ENCODE results near the gene PDPK1.
"Not testable (repeated sequence)": the region's sequence is repeated elsewhere in the genome, so short reads cannot be mapped to it uniquely, and the experiment has no call there.

PDPK1 gene

DNA sequence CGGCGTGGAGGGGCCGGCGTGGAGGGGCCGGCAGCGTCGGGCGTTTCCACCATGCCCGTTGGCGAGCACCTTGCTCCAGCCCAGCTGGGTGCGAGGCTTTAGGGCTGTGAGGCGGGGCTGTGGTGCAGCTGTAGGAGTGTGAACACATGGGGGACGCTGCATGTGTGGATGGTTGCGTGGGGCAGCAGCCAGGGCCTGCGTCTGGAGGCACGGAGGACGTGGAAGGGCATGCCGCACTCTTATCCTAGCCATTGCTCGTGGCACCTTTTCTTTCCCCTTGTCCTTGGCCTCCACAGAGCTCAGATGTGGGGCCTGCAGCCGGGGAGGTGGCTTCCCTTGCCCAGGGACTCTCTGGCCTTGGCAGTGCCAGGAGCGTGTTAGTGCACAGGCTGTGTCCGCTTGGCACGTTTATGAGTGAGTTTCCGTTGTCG is 47.8 kb downstream of the PDPK1 start:
- DNase-seq: no peak

DNA sequence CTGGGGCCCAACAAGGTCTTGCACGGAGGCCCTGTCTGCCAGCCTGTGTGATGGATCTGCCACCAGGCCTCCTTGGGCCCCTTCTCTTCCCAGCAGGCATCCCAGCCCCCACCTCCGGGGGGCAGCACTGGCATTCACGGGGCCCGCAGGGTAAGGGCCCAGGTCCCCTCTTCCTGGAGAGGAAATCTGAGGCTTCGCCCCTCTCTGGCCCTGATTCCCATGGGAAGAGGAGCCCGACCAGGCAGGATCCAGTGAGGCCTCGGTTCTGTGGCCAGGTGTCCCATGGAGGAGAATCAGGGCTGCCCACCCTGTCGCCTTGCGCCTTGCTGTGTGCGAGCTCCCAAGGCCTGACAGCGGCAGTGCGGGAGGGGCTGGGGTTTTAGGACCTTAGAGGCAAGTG is 48.4 kb downstream of the PDPK1 start:
- no peak for DNase-seq

DNA sequence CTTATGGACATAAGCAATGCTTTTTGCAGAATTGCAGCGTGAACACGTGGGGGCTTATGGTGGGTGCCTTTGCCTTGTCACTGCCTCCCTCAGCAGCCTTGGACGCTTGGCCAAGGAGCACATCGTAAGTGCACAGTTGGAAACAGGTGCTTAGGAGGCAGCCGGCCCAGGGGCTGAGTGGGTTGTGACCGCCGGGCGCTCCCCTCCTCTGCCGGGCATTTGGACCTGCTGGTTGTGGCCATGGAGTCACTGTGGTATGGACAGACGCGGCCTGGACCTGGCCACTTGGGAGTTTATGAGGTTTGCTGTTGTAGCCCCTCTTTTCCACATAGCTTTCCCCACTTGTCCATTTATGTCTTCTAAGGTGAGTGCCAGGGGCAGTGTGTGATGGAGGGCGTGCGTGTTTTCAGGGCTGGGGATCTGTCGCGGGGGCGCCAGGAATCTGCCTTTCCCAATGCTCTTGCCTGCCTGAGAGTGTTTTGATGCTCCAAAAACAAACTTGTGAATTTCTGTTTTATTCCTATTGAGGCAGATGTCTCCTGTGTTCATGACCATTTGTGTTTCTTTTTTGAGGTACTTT is 49.2 kb downstream of the PDPK1 start:
- no peak for DNase-seq

DNA sequence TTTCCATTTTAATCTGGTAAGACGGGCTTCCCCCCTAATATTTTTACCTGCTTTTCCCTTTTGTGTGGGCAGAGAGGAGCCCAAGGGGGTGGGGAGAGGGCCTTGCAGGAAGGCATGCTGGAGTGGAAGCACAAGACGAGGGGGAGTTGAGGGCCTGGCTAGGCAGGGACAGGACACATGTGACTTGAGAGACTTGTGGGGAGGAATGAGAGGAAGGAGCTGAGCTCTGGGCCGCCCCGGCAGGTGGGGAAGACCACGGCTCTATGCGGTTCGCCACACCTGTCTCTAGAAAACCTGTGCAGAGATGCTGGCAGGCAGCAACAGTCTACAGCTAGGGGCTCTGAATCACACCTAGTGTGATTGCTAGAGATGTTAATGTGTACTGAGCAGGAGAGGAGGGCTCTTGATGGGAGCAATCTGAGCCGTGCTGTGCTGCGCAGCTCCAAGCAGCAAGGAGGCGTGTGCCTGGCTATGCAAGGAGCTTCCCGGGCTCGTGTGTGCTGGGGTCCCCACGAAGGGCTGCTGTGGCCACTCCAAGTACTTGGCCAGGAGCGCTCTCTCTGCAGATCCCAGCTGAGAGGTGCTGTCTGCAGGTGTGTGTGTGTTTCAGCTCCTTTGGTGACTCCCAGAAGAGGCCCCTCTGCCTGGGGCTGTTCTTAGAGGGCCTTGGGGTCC is 50.2 kb downstream of the PDPK1 start:
- peak in 1 of 51 donors; percentile 8 for DNase-seq

DNA sequence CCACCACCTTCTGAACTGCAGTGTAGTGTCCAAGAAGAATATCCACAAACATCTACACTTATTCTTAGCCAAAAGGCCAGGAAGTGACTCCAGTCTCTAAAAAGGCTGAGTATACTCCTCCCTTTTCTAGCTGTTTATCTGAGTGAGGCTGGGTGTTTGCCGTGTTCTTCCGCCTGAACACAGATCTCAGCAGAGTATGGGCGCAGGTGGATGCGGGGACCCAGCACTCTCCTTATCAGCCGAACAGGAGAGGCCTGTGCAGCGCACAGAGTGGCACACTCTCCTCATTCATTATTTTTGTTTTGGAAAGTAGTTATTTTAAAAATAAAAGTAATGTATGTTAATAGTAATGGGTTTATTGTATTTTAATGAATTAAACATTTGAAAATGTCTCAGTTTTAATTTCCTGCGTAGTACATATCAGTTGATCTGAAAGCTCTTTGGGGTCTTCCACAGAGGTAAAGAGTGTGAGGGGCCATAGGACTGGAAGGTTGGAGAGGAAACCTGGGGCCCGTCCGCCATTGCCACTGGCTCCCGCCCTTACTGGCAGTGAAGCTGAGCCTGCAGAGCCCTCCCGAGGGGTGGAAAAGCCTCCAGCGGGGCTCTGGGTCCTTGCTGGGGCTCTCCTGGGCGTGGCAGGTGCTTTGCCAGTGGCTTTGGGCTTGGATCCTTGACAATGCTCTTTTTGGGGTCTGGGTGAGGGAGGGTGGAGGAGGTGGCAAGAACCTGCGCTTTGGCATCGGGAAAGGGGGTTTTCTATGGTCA is 53.8 kb downstream of the PDPK1 start:
- no peak for DNase-seq

DNA sequence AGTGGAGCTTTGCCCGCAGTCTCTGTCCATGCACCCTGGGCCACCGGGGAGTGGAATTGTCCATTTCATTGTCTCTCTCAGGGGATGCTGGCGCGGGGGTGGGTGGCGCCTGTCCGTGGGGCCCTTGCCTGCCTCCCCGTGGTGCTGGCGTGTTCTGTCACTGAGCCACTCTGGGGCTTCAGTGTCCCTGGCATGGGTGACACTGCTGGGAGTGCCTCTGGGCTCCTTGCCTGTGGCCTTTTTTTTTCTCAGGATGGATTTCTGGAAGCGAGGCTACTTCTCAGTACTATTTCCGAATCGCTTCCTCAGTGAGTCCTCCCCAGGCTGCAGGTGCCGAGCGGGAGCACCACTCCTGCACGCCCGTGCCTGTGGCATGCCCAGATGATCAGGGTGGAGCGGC is 55.0 kb downstream of the PDPK1 start:
- no peak for DNase-seq

DNA sequence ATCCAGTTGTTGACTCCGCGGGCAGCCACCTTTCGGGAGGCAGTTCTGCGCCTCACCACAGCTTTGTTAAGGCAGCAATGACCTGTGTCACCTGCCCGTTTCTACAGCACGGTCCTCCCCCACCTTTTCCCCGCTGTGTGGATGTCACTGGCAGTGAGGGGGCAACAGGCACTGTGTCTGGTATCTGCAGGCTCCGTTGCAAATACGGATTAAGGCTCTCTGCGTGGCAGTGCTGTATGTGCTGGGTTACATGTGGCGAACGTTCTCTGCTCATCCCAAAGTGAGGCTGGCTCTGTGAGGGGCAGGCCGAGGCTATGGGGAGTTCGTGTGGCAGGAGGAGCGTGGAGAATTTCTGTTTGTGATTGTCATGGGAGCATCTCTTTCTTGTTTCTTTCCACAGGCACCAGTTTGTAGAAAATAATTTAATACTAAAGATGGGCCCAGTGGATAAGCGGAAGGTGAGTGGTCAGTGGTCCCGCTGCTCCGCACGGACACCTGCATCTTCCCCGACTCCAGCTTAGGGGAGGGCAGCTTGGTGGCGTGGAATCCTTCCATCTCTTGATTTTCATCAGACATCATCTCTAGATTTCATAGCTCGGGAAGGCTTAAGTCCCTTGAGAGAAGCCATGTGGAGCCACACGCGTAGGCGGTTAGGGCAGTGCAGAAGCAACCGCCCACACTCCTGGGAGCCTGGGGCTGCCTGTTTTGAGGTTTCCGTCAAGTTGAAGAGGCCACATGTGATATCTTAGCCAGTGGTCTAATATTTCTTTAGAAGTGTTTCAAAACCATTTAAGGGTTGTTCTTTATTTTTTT is 57.8 kb downstream of the PDPK1 start:
- no peak for DNase-seq

DNA sequence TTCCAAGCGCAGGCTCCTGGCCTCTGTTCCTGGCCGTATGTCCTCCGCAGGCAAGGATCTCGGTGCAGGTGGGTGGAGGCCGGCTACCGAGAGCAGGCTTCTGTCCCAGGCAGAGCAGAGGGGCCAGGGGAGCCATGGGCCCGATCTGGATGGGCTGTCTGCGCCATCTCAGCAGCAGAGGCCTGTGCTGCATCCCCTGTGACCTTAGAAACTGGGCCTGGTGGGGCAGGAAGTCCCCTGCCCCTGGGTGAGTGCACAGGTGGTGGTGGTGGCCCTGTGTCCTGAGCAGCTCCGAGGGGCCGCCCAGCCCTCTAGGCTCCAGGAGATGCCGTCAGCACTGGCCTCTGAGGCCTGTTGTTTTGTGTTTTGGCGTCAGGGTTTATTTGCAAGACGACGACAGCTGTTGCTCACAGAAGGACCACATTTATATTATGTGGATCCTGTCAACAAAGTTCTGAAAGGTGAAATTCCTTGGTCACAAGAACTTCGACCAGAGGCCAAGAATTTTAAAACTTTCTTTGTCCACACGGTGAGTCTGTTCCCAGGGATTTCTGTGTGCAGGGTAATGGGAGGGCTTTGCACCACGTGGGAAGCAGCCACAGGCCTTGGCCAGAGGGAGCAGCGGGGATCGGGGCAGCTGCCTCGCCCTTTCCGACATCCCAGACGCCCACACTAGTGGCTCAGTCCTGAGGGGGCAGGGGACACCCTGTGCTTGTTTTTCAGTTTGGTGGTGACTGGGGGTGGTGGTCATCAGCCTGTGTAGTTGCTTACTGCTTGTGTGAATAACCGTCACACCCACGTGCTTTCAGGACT is 59.1 kb downstream of the PDPK1 start:
- DNase-seq: no peak

DNA sequence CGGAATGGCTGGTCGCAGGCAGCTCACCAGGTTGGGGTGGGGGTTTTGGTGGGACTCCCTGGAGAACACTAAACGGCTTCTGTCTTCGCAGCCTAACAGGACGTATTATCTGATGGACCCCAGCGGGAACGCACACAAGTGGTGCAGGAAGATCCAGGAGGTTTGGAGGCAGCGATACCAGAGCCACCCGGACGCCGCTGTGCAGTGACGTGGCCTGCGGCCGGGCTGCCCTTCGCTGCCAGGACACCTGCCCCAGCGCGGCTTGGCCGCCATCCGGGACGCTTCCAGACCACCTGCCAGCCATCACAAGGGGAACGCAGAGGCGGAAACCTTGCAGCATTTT is 59.7 kb downstream of the PDPK1 start:
- DNase-seq: no peak

DNA sequence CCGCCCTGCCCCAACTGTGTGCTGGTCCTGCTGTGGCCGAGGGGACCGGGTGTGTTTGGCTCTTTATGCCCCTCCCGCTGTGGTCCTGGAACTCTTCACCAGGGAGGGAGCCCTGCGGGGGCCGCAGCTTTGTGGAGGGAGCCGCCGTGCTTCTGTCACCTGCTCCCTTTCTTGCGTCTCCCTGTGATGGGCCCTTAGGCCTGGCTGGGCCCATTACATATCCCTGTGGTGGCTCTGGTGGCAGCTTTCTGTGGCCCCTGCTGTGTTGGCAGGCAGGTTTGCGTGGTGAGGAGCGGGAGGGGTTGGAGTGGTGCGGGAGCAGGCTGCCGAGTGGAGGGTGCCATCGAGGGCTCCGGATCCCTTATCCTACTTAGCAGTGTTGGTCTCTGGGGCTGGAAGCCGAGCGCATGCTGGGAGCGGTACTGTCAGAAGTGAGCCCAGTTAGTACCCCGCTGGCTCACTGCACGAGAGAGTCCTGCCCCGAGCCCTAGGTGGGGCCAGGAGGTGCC is 60.4 kb downstream of the PDPK1 start:
- no peak for DNase-seq

DNA sequence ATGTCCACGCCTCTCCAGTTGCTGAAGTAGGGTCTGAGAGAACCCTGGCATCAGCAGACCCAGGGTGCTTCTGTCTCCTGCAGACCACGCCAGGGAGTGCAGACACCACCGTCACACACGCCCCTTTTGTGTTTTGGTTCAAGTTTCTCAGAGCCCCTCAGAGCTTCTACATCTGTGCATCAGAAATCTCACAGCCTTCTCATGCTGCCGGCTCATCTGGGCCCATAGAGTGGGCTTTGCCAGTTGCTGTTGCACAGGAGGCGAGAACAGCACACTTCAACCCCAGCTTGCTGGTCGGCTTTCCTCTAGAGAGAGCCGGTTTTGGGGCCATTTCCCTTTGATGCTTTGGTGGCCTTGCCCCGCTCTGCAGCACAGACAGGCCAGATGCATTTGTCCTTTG is 60.9 kb downstream of the PDPK1 start:
- no peak for DNase-seq

DNA sequence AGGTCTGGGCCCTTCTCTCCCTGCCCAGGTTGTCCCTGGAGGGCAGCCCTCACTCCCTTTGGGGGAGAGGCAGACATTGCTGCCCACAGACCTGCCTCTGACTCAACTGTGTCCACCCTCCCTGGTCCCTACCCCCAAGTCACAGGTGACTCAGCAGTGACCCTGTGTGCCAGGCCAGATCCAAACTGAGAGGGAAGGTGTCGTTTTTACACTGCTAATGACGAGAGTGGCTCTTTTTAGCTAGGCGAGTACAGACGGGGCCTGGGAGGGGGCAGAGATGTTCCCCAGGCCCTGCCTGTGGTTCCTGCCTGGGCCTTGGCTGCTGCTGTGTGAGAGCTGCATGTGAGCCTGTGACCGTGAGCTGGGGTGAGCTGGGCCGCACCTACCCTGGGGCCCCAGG is 61.3 kb downstream of the PDPK1 start:
- DNase-seq: not testable (repeated sequence)

DNA sequence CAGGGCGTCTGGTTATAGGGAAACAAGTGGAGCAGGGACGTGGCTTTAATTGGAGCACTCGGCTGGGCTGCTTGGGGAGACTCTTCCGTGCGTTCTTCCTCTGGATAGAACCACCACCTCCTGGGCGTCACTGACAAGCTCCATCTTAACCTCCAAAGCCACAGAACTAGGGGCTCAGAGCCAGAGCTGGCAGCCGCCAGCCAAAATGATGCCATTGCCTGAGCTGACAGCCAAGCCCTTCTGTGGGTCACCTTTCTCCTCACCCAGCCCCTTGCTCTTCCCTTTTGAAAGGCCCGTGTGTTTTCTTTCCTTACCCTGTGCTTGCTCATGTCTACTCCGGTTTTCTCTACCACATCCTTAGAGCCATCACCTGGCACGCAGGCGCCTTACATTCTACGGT is 62.0 kb downstream of the PDPK1 start:
- DNase-seq: not testable (repeated sequence)

DNA sequence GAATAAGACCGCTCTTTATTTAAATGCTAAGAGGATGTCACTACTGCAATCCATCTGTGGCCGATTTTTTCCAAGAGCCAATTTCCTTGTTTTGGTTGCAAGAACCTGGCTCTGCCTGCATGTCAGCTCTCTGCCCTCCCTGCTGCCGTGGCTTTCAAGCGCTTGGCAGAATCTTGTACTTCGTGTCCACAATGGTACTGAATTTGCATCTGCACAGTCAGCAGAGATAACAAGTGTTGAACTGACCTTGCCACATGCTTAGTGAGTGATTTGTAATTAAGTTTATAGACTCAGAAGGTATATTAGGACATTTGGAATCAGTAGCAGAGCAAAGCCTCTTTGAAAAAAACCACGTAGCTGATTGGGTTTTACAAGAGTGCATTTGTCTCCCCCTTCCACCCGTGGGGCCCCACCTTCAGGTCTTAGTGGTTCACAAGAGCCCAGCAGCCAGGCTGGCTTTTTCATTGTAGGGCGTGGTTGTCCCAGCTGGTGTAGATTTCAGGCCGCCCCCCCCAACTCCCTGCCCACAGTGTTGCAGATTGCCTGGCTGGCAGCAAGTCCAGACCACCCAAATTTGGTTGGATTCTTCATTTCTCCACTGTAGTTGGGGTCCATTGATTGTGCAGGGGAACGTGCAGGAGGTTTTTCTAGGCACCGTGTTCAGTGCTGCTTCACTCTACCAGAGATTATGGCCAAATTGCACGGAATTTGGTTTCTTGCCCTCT is 63.6 kb downstream of the PDPK1 start:
- not testable (repeated sequence) for DNase-seq

DNA sequence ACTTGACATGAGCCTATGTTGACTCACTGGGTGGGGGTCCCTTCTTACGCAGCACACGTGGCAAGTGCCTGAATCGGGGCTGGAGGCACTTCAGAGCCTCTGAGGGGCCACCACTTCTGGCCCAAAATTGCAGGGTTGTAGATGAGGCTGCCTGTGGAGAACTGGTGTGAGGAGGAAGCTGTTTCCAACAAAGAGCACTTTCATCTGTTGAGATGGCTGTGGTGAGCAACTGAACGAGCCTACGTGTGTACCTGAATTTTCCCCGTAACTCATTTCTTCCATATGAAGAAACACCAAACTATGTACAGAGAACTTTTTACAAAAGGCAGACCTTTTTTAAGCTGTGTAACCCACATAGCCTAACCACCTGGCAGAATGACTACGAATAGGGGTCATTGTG is 64.4 kb downstream of the PDPK1 start:
- not testable (repeated sequence) for DNase-seq

DNA sequence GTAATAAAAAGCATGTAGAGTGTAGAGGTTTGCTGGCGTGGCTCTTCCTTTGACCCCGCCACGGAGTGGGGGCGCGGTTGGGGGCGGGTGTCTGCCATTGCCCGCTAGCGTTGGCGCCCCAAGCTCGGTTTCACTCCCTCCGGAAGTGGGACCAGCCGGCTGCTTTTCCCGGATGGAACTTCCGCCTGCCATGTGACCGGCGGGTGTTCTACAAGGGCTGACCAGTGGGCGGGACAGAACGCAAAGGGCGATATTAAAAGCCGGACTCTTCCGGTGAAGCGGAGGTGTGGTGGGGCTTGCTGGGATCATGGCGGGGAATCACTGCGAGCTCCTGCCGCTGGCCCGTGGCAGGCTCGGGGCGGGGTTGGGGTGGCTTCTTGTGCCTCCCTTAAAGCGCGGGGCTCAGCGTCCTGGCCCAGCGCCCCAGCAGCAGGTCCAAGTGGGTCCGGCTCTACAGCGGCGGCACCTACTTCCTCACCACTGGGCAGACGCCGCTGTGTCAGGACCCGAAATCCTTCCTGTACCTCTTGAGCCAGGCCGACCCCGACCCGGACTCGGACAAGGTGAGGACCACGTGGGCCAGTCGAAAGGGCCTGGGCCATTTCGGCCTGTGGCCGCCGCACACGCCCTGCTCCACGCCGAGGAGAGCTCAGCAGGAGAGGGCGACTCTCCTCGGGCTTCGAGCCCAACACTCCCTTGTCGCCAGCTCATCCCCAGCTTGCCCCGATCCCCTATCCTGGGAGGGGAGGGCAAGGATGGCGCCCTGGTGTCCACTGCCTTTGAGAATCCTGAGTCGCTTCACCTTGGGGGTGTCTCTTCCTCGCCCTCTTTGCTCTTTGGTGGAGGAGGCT is 65.6 kb downstream of the PDPK1 start:
- DNase-seq: peak; percentile 47 to 100 (median 94)

DNA sequence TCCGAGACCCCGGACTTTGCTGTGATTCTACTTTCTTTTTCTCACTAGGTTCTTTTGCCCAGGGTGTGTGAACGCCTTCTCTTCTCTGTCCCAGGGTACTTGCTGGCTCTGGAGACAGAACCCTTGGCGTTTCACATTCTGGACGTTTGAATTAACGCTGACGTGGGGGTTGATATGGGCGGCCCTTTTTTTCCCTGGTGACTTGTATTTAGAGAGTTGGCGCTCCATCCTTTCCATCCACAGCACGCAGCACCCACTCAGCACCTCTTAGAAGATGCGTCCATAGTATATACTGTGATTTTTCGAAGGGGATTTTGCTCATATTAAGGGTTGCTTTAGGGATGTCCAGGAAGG is 66.2 kb downstream of the PDPK1 start:
- not testable (repeated sequence) for DNase-seq

DNA sequence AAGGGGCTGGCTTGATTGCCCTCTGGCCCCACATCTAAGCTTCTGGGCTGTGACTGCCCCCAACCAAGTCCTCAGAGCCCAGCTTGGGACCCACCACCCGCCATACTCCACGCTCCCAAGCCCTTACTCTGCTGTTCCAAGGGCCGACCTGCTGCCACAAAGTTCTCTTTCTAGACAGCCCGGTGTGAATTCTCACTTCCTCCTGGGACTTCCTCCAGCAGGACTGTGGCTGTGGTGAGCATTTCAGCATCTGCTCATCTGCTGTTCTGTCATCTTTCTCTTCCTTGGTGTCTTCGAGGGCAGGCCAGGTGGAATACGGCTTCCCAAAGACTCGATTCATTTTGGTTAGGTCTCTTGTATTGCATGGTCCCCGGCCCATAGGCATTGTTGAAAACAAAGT is 69.0 kb downstream of the PDPK1 start:
- DNase-seq: not testable (repeated sequence)

DNA sequence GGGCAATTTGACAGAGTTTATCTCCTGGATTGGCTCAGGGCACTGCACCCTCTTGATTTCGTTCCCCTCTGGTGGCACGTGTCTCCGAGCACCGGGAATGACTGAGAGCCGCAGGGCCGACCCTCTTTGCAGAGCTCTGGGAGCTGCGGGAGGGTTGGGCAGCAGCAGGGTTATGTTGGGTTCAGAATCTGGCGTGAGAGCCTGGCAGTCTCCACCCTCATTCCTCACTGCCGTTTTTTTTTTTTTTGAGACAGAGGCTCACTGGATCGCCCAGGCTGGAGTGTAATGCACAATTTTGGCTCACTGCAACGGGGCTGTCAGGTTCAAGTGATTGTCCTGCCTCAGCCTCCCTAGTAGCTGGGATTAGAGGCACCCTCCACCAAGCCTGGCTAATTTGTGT is 71.5 kb downstream of the PDPK1 start:
- DNase-seq: not testable (repeated sequence)
